ENCODE data around the gene RDH13. TPM values are rescaled to one million over a fixed set of nuclear protein-coding genes. Genes with fewer than 3 reads are reported as not detected.
"Not testable (repeated sequence)": the region's sequence is repeated elsewhere in the genome, so short reads cannot be mapped to it uniquely, and the experiment has no call there.

RDH13 gene
- total RNA-seq, 1 donor from 2014 or later, result 24.8 TPM

GRCh38 chr19:55047951-55048350, 15.0 kb downstream of the RDH13 start:
- DNase-seq (ENCODE audit: low spot score), result no peak

- no peak for DNase-seq (ENCODE audit: low spot score)
Observed at GRCh38 chr19:55046975-55047622, 15.8 kb downstream of the RDH13 start.

GRCh38 chr19:55044771-55045716, 17.9 kb downstream of the RDH13 start:
- no peak for DNase-seq (ENCODE audit: low spot score)

GRCh38 chr19:55044286-55044685, 18.7 kb downstream of the RDH13 start:
- no peak for DNase-seq (ENCODE audit: low spot score)

- no peak for DNase-seq (ENCODE audit: low spot score)
Observed at GRCh38 chr19:55042688-55043087, 20.3 kb downstream of the RDH13 start.

- DNase-seq (ENCODE audit: low spot score), result no peak
Observed at GRCh38 chr19:55042344-55042678, 20.6 kb downstream of the RDH13 start.

- no peak for DNase-seq (ENCODE audit: low spot score)
Observed at GRCh38 chr19:55041627-55042343, 21.2 kb downstream of the RDH13 start.

- no peak for DNase-seq (ENCODE audit: low spot score)
Observed at GRCh38 chr19:55041244-55041626, 21.7 kb downstream of the RDH13 start.

GRCh38 chr19:55040654-55041053, 22.3 kb downstream of the RDH13 start:
- DNase-seq (ENCODE audit: low spot score), result not testable (repeated sequence)

- DNase-seq (ENCODE audit: low spot score), result not testable (repeated sequence)
Observed at GRCh38 chr19:55037603-55038002, 25.3 kb downstream of the RDH13 start.

- no peak for DNase-seq (ENCODE audit: low spot score)
Observed at GRCh38 chr19:55036058-55036457, 26.9 kb downstream of the RDH13 start.

GRCh38 chr19:55034751-55035150, 28.2 kb downstream of the RDH13 start:
- no peak for DNase-seq (ENCODE audit: low spot score)

GRCh38 chr19:55032976-55033643, 29.8 kb downstream of the RDH13 start:
- DNase-seq (ENCODE audit: low spot score), result not testable (repeated sequence)

- DNase-seq (ENCODE audit: low spot score), result no peak
Observed at GRCh38 chr19:55032170-55032800, 30.7 kb downstream of the RDH13 start.

GRCh38 chr19:55031178-55031577, 31.8 kb downstream of the RDH13 start:
- no peak for DNase-seq (ENCODE audit: low spot score)

- DNase-seq (ENCODE audit: low spot score), result no peak
Observed at GRCh38 chr19:55028757-55029156, 34.2 kb downstream of the RDH13 start.

GRCh38 chr19:55027472-55028337, 35.2 kb downstream of the RDH13 start:
- no peak for DNase-seq (ENCODE audit: low spot score)

GRCh38 chr19:55027140-55027471, 35.8 kb downstream of the RDH13 start:
- DNase-seq (ENCODE audit: low spot score), result not testable (repeated sequence)

GRCh38 chr19:55024111-55024510, 38.8 kb downstream of the RDH13 start:
- no peak for DNase-seq (ENCODE audit: low spot score)

GRCh38 chr19:55020351-55020750, 42.6 kb downstream of the RDH13 start:
- not testable (repeated sequence) for DNase-seq (ENCODE audit: low spot score)

GRCh38 chr19:55018633-55019032, 44.3 kb downstream of the RDH13 start:
- no peak for DNase-seq (ENCODE audit: low spot score)

Data from ureter (tissue), 1 donor.